Calu3 (cell line): ENCODE measurements around the gene JRKL. TPM values are rescaled to one million over a fixed set of nuclear protein-coding genes. Genes with fewer than 3 reads are reported as not detected.

Experiments used
- BruUV-seq: library from RNA; stranded (reverse); fragments of 400-500 nt; replicated peaks from 2 replicates; lab custom pipeline; 2021; lab: Mats Ljungman, UMichigan
- CTCF ChIA-PET: fragments of 300-600 bp; sonication (Branson Sonifier 250); formaldehyde crosslinking; loops from one replicate; lab custom pipeline; 2022; ENCODE audit warnings: antibody characterized with exemption; lab: Charles Lee
- DNase-seq: peaks from one replicate; pipeline ENCODE4 v3.0.0; 2022
- H3K27ac Mint-ChIP-seq: one replicate; pipeline ENCODE4 v1.8.0; 2022; ENCODE audit warnings: mixed read lengths; ENCODE audit not compliant: unreplicated experiment
- H3K27me3 Mint-ChIP-seq: one replicate; pipeline ENCODE4 v1.8.0; 2022; ENCODE audit warnings: mixed read lengths; ENCODE audit not compliant: unreplicated experiment
- H3K36me3 Mint-ChIP-seq: one replicate; pipeline ENCODE4 v1.8.0; 2022; ENCODE audit warnings: mild to moderate bottlenecking, moderate library complexity, mixed read lengths; ENCODE audit not compliant: insufficient read depth, unreplicated experiment
- H3K4me1 Mint-ChIP-seq: one replicate; pipeline ENCODE4 v1.8.0; 2022; ENCODE audit warnings: mild to moderate bottlenecking, low read depth, mixed read lengths; ENCODE audit not compliant: unreplicated experiment
- H3K4me3 Mint-ChIP-seq: one replicate; pipeline ENCODE4 v1.8.0; 2022; ENCODE audit warnings: mild to moderate bottlenecking, low read depth, moderate library complexity, mixed read lengths; ENCODE audit not compliant: unreplicated experiment
- H3K9me3 Mint-ChIP-seq: one replicate; pipeline ENCODE4 v1.8.0; 2022; ENCODE audit warnings: low read depth, mixed read lengths; ENCODE audit not compliant: unreplicated experiment
- intact Hi-C: fragments of 100-400 bp; cut with micrococcal nuclease; formaldehyde crosslinking; loops from one replicate; pipeline ENCODE4 v1.10.0; 2022; ENCODE audit not compliant: unreplicated experiment
- total RNA-seq: library from RNA; stranded (reverse); gene quantifications from 2 replicates; pipeline ENCODE4 v1.2.3, GENCODE V29; 2022
- TF ChIP-seq, protein P1 (sequence below): fragments of 200-600 bp; IDR thresholded peaks from one replicate; pipeline ENCODE4 v1.8.0; 2022; ENCODE audit warnings: antibody characterized with exemption; ENCODE audit not compliant: unreplicated experiment

JRKL gene
- total RNA-seq, 1 experiment from 2014 or later: 9.3 TPM

DNA sequence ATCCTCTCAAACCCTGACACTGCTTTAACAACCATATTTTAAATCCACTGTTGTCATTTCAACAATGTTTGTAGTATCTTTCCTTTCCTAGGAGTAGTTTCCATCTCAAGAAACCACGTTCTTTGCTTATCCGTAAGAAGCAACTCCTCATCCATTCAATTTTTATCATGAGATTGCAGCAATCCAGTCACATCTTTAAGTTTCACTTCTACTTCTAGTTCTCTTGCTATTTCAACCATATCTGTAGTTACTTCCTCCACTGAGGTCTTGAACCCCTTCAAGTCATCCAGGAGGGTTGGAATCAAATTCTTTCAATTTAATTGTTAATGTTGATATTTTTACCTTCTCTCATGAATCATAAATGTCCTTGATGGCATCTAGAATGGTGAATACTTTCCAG lies 22.5 kb upstream of the JRKL start:
- intact Hi-C loops: no loop called here
- Mint-ChIP-seq H3K27me3 (no peaks in the 10 kb centered on the region), H3K27ac (no peak overlapping the region), H3K9me3 (no peaks in the 10 kb centered on the region), H3K4me3 (no peak overlapping the region), H3K4me1 (no peaks in the 10 kb centered on the region), H3K36me3 (peaks cover 5% of the 10 kb centered on the region)
- TF ChIP-seq, protein P1, sequence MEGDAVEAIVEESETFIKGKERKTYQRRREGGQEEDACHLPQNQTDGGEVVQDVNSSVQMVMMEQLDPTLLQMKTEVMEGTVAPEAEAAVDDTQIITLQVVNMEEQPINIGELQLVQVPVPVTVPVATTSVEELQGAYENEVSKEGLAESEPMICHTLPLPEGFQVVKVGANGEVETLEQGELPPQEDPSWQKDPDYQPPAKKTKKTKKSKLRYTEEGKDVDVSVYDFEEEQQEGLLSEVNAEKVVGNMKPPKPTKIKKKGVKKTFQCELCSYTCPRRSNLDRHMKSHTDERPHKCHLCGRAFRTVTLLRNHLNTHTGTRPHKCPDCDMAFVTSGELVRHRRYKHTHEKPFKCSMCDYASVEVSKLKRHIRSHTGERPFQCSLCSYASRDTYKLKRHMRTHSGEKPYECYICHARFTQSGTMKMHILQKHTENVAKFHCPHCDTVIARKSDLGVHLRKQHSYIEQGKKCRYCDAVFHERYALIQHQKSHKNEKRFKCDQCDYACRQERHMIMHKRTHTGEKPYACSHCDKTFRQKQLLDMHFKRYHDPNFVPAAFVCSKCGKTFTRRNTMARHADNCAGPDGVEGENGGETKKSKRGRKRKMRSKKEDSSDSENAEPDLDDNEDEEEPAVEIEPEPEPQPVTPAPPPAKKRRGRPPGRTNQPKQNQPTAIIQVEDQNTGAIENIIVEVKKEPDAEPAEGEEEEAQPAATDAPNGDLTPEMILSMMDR: no peak
- DNase-seq: no peak
- CTCF ChIA-PET: no interaction called here
- BruUV-seq: no TSS peak

DNA sequence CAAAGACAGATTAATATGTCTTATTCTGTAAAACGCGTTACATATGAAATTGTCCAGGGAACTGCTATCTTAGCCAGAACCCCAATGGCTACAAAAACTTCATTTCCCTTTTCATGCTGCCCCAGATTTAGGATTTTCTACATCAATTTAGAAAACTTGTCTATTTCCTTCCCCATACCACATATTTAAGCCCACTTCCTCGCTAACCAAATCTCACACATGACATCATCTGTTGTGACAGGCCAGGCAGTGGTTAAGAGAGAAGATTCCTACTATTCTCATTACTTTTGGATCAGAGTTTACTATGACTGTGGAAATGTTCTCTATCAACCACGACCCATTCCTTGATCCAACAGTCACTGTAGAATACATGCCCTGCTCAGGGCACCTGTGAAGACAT lies 16.0 kb upstream of the JRKL start:
- Mint-ChIP-seq H3K27ac (no peak overlapping the region), H3K27me3 (no peaks in the 10 kb centered on the region), H3K9me3 (no peaks in the 10 kb centered on the region), H3K36me3 (peaks cover 6% of the 10 kb centered on the region), H3K4me3 (no peak overlapping the region), H3K4me1 (no peaks in the 10 kb centered on the region)
- no peak for DNase-seq
- intact Hi-C loops: no loop called here
- TF ChIP-seq, protein P1: no peak
- no TSS peak for BruUV-seq
- CTCF ChIA-PET: no interaction called here

DNA sequence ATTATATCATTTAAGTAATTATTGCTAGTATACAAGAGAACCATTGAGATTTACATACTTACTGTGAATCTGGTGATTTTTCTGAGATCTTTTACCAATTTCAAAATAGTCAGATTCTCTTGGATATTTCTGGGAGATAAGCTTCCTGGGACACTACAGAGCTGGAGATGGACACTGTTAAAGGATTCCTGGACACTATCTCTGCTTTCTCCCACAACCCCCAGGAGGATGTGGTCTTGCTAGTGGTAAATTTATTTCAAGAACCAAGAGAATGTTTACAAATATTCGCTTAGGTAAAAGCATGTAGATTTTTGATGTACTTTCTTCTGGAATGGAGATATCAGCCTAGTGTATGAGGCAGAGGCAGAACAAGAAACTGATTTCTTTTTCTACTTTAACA lies 13.0 kb upstream of the JRKL start:
- H3K4me1 Mint-ChIP-seq: no peaks in the 10 kb centered on the region
- H3K4me3 Mint-ChIP-seq: no peak overlapping the region
- H3K36me3 Mint-ChIP-seq: peaks cover 6% of the 10 kb centered on the region
- no peaks in the 10 kb centered on the region for H3K27me3 Mint-ChIP-seq
- DNase-seq: no peak
- no TSS peak for BruUV-seq
- H3K27ac Mint-ChIP-seq: no peak overlapping the region
- H3K9me3 Mint-ChIP-seq: no peaks in the 10 kb centered on the region
- CTCF ChIA-PET: no interaction called here
- TF ChIP-seq, protein P1: no peak
- intact Hi-C loops: no loop called here

DNA sequence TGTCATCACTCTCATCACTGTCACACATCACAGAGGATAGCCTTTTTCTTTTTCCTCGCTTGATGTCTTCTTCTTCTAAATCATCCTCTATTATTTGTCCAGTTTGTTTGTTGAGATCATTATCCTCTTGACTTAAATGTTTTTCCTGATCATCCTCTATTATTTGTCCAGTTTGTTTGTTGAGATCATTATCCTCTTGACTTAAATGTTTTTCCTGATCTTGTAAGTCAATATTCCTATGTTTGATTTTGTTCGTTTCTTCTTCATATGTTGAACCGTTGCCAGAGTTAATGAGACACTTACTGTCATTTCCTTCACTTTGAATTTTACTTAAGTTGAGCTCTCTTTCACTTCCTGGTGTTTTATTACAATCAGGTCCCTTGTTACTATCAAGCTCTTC lies 5.7 kb upstream of the JRKL start:
- H3K4me1 Mint-ChIP-seq: peaks cover 15% of the 10 kb centered on the region
- BruUV-seq: no TSS peak
- DNase-seq: no peak
- intact Hi-C loops: no loop called here
- H3K4me3 Mint-ChIP-seq: no peak overlapping the region
- H3K36me3 Mint-ChIP-seq: peaks cover 22% of the 10 kb centered on the region
- H3K27ac Mint-ChIP-seq: no peak overlapping the region
- CTCF ChIA-PET: no interaction called here
- no peaks in the 10 kb centered on the region for H3K9me3 Mint-ChIP-seq
- no peaks in the 10 kb centered on the region for H3K27me3 Mint-ChIP-seq
- TF ChIP-seq, protein P1: no peak
